CD8-positive, alpha-beta memory T cell (primary cell): Measurements from ENCODE around the gene RSKR. TPM values are rescaled to one million over a fixed set of nuclear protein-coding genes. Genes with fewer than 3 reads are reported as not detected.
A peak's percentile ranks its signal among the peaks of the same experiment; 100 is the strongest.
"Not testable (repeated sequence)": the region's sequence is repeated elsewhere in the genome, so short reads cannot be mapped to it uniquely, and the experiment has no call there.

Source experiments
- CTCF ChIA-PET: fragments of 350-600 bp; sonication (Branson Sonifier 250); formaldehyde crosslinking; loops from one replicate; lab custom pipeline; 2021; ENCODE audit warnings: antibody characterized with exemption; lab: Charles Lee
- POLR2A ChIA-PET: fragments of 350-600 bp; sonication (Branson Sonifier 250); formaldehyde crosslinking; loops from one replicate; lab custom pipeline; 2021; ENCODE audit warnings: antibody characterized with exemption; lab: Charles Lee
- DNase-seq, 5 donors: peaks; one replicate each; pipeline versions ENCODE4 v3.0.0 to v3.0.0-alpha.2; 2020 to 2022; ENCODE audit warnings: mixed read lengths in 1 of 5
- H3K27ac ChIP-seq: one replicate; pipeline ENCODE4 v1.7.0; 2013; ENCODE audit warnings: low read depth, mild to moderate bottlenecking, low read length, moderate library complexity
- H3K27me3 ChIP-seq: 2 replicates; pipeline ENCODE4 v1.7.0; 2013; ENCODE audit warnings: low read length, mild to moderate bottlenecking; ENCODE audit not compliant: insufficient read depth, poor library complexity, severe bottlenecking
- H3K36me3 ChIP-seq: 2 replicates; pipeline ENCODE4 v1.7.0; 2013; ENCODE audit warnings: mild to moderate bottlenecking, low read length, moderate library complexity; ENCODE audit not compliant: insufficient read depth
- H3K4me1 ChIP-seq: 2 replicates; pipeline ENCODE4 v1.7.0; 2013; ENCODE audit warnings: mild to moderate bottlenecking, low read length, moderate library complexity; ENCODE audit not compliant: insufficient read depth
- H3K4me3 ChIP-seq: 2 replicates; pipeline ENCODE4 v1.7.0; 2013; ENCODE audit warnings: mild to moderate bottlenecking, low read length
- H3K9me3 ChIP-seq: 2 replicates; pipeline ENCODE4 v1.7.0; 2013; ENCODE audit warnings: mild to moderate bottlenecking, low read length
- H3K27ac Mint-ChIP-seq, 8 donors: one replicate each; pipeline ENCODE4 v1.8.0; 2020 to 2021; ENCODE audit warnings: mixed read lengths in 8 of 8, mild to moderate bottlenecking in 6 of 8, inconsistent platforms in 3 of 8, moderate library complexity in 3 of 8
- H3K27me3 Mint-ChIP-seq, 2 donors: one replicate each; pipeline ENCODE4 v1.8.0; 2020 to 2021; ENCODE audit warnings: mixed read lengths in 2 of 2, mild to moderate bottlenecking in 1 of 2, moderate library complexity in 1 of 2
- H3K36me3 Mint-ChIP-seq, 3 donors: one replicate each; pipeline ENCODE4 v1.8.0; 2020 to 2021; ENCODE audit warnings: mixed read lengths in 3 of 3, inconsistent platforms in 1 of 3, mild to moderate bottlenecking in 1 of 3
- H3K4me1 Mint-ChIP-seq, 3 donors: one replicate each; pipeline ENCODE4 v1.8.0; 2020 to 2021; ENCODE audit warnings: mixed read lengths in 3 of 3, inconsistent platforms in 1 of 3, mild to moderate bottlenecking in 1 of 3
- H3K4me3 Mint-ChIP-seq, 7 donors: one replicate each; pipeline ENCODE4 v1.8.0; 2020 to 2021; ENCODE audit warnings: mixed read lengths in 7 of 7, mild to moderate bottlenecking in 6 of 7, moderate library complexity in 4 of 7, inconsistent platforms in 2 of 7
- H3K9me3 Mint-ChIP-seq, 5 donors: one replicate each; pipeline ENCODE4 v1.8.0; 2020 to 2022; ENCODE audit warnings: mixed read lengths in 5 of 5, mild to moderate bottlenecking in 3 of 5, moderate library complexity in 2 of 5, inconsistent platforms in 1 of 5
- polyA plus RNA-seq: library from polyadenylated mRNA; unstranded; fragments of 300-500 nt; fragmentation: Illumina TruSeq; gene quantifications from one replicate; pipeline ENCODE4 v1.2.3, GENCODE V29; 2021
- total RNA-seq, 2 experiments: library from RNA; stranded (reverse); gene quantifications; one replicate each; pipeline ENCODE4 v1.2.3, GENCODE V29; 2021

Gene RSKR
- total and polyA plus RNA-seq, 3 experiments from 2014 or later = 0.22 to 19.3 (median 18.4) TPM

GRCh38 chr17:28576758-28577465 is 37.1 kb downstream of the RSKR start, which contains the start of gene ALDOC:
Gene ALDOC (minus strand): TSS chr17:28576895. CDS start chr17:28575532, 1,363 bp downstream.
- POLR2A ChIA-PET = interaction anchor here (0.9 to 2.0 kb wide), 4 partner anchors 21 to 68 kb away, joined by 3 to 12 read pairs (median 6); partner anchors contain the start of gene BLTP2
- peaks cover 33% of the 10 kb centered on the region for H3K4me1 ChIP-seq
- DNase-seq = peak; percentile 96 to 99 (median 97)
- Mint-ChIP-seq H3K4me1 (peaks cover 28 to 41% (median 31%) of the 10 kb centered on the region in 3 donors), H3K9me3 (no peaks in the 10 kb centered on the region), H3K27me3 (no peaks in the 10 kb centered on the region), H3K27ac (peak within 1 kb of the TSS; percentile 40 to 94 (median 88)), H3K36me3 (peaks cover 0 to 2% (median 2%) of the 10 kb centered on the region in 3 donors), H3K4me3 (peak within 1 kb of the TSS; percentile 81 to 92 (median 83))
- H3K27ac ChIP-seq = peak within 1 kb of the TSS; percentile 55
- H3K36me3 ChIP-seq = no peaks in the 10 kb centered on the region
- CTCF ChIA-PET = interaction anchor here (0.9 to 1.6 kb wide), 2 partner anchors 14 to 17 kb away, joined by 3 to 4 read pairs; no protein-coding TSS in a partner anchor
- no peaks in the 10 kb centered on the region for H3K27me3 ChIP-seq
- peak within 1 kb of the TSS; percentile 42 for H3K4me3 ChIP-seq
- no peaks in the 10 kb centered on the region for H3K9me3 ChIP-seq

- H3K27me3 ChIP-seq, H3K9me3 ChIP-seq, H3K36me3 Mint-ChIP-seq, DNase-seq, H3K27me3 Mint-ChIP-seq, H3K9me3 Mint-ChIP-seq, H3K36me3 ChIP-seq: not testable (repeated sequence)
- Histone ChIP-seq H3K4me1 (peaks cover 37% of the 10 kb centered on the region), H3K27ac (peak overlapping the region; percentile 20), H3K4me3 (peak overlapping the region; percentile 30)
- H3K4me3 Mint-ChIP-seq = peak overlapping the region; percentile 81 to 92 (median 83)
- ChIA-PET CTCF (interaction anchor here (0.7 to 1.6 kb wide), 3 partner anchors 10 to 29 kb away, joined by 3 to 5 read pairs (median 4); no protein-coding TSS in a partner anchor), POLR2A (interaction anchor here (1.1 to 2.0 kb wide), 2 partner anchors 22 to 69 kb away, joined by 3 to 10 read pairs; partner anchors contain the start of gene BLTP2)
- H3K4me1 Mint-ChIP-seq = peaks cover 33 to 46% (median 35%) of the 10 kb centered on the region in 3 donors
- peak overlapping the region in 6 of 8 donors; percentile 67 to 94 (median 90) for H3K27ac Mint-ChIP-seq
These were observed 38.0 kb downstream of the RSKR start for GRCh38 chr17:28576016-28576415.

GRCh38 chr17:28575126-28575795 is 38.7 kb downstream of the RSKR start:
- Histone ChIP-seq H3K27me3 (no peaks in the 10 kb centered on the region), H3K27ac (no peak overlapping the region), H3K4me1 (peaks cover 41% of the 10 kb centered on the region), H3K36me3 (no peaks in the 10 kb centered on the region), H3K9me3 (no peaks in the 10 kb centered on the region), H3K4me3 (no peak overlapping the region)
- DNase-seq = no peak
- H3K27ac Mint-ChIP-seq = no peak overlapping the region
- CTCF ChIA-PET = interaction anchor here (0.7 to 1.6 kb wide), 3 partner anchors 9 to 28 kb away, joined by 3 to 5 read pairs (median 4); no protein-coding TSS in a partner anchor
- H3K36me3 Mint-ChIP-seq = peaks cover 0 to 12% (median 2%) of the 10 kb centered on the region in 3 donors
- peak overlapping the region in 1 of 7 donors; percentile 76 for H3K4me3 Mint-ChIP-seq
- no peaks in the 10 kb centered on the region for H3K9me3 Mint-ChIP-seq
- H3K27me3 Mint-ChIP-seq = no peaks in the 10 kb centered on the region
- peaks cover 38 to 53% (median 41%) of the 10 kb centered on the region in 3 donors for H3K4me1 Mint-ChIP-seq
- POLR2A ChIA-PET = interaction anchor here (2.0 kb wide), 1 partner anchor 23 kb away, joined by 10 read pairs; no protein-coding TSS in a partner anchor

GRCh38 chr17:28574526-28574925 is 39.5 kb downstream of the RSKR start:
- Mint-ChIP-seq H3K27ac (peak overlapping the region in 2 of 8 donors; percentile 32 to 92), H3K4me3 (peak overlapping the region in 3 of 7 donors; percentile 32 to 76 (median 54))
- no peak overlapping the region for H3K27ac ChIP-seq

GRCh38 chr17:28573966-28574480 is 40.0 kb downstream of the RSKR start:
- peaks cover 53% of the 10 kb centered on the region for H3K4me1 ChIP-seq
- H3K36me3 Mint-ChIP-seq = peaks cover 0 to 17% (median 4%) of the 10 kb centered on the region in 3 donors
- no peaks in the 10 kb centered on the region for H3K9me3 Mint-ChIP-seq
- H3K4me3 ChIP-seq = no peak overlapping the region
- no peaks in the 10 kb centered on the region for H3K27me3 Mint-ChIP-seq
- peak overlapping the region in 1 of 8 donors; percentile 32 for H3K27ac Mint-ChIP-seq
- H3K27me3 ChIP-seq = no peaks in the 10 kb centered on the region
- H3K9me3 ChIP-seq = no peaks in the 10 kb centered on the region
- H3K4me1 Mint-ChIP-seq = peaks cover 49 to 65% (median 50%) of the 10 kb centered on the region in 3 donors
- no peaks in the 10 kb centered on the region for H3K36me3 ChIP-seq
- no peak for DNase-seq
- no peak overlapping the region for H3K27ac ChIP-seq
- ChIA-PET CTCF (no interaction called here), POLR2A (interaction anchor here (3.8 kb wide), 1 partner anchor 26 kb away, joined by 39 read pairs; the partner anchor contains the start of gene SPAG5)
- peak overlapping the region in 3 of 7 donors; percentile 32 to 76 (median 54) for H3K4me3 Mint-ChIP-seq

More at GRCh38 chr17:28574526-28574925, 39.5 kb downstream of the RSKR start:
- H3K4me1 Mint-ChIP-seq = peaks cover 45 to 60% (median 48%) of the 10 kb centered on the region in 3 donors
- CTCF ChIA-PET = no interaction called here
- H3K27me3 Mint-ChIP-seq = no peaks in the 10 kb centered on the region
- H3K9me3 Mint-ChIP-seq = no peaks in the 10 kb centered on the region
- peaks cover 0 to 16% (median 3%) of the 10 kb centered on the region in 3 donors for H3K36me3 Mint-ChIP-seq
- no peak for DNase-seq
- peaks cover 48% of the 10 kb centered on the region for H3K4me1 ChIP-seq
- POLR2A ChIA-PET = no interaction called here
- H3K27me3 ChIP-seq = no peaks in the 10 kb centered on the region
- no peak overlapping the region for H3K4me3 ChIP-seq
- no peaks in the 10 kb centered on the region for H3K36me3 ChIP-seq
- H3K9me3 ChIP-seq = no peaks in the 10 kb centered on the region

- no peaks in the 10 kb centered on the region for H3K9me3 Mint-ChIP-seq
- peak overlapping the region in 1 of 8 donors; percentile 32 for H3K27ac Mint-ChIP-seq
- H3K27me3 ChIP-seq = no peaks in the 10 kb centered on the region
- peaks cover 0 to 18% (median 4%) of the 10 kb centered on the region in 3 donors for H3K36me3 Mint-ChIP-seq
- CTCF ChIA-PET = no interaction called here
- no peak overlapping the region for H3K4me3 ChIP-seq
- POLR2A ChIA-PET = interaction anchor here (3.8 kb wide), 1 partner anchor 27 kb away, joined by 39 read pairs; the partner anchor contains the start of gene SPAG5
- peaks cover 51 to 69% (median 52%) of the 10 kb centered on the region in 3 donors for H3K4me1 Mint-ChIP-seq
- H3K27me3 Mint-ChIP-seq = no peaks in the 10 kb centered on the region
- H3K36me3 ChIP-seq = no peaks in the 10 kb centered on the region
- DNase-seq = no peak
- H3K4me1 ChIP-seq = peaks cover 53% of the 10 kb centered on the region
- H3K4me3 Mint-ChIP-seq = peak overlapping the region in 2 of 7 donors; percentile 52 to 98
- no peaks in the 10 kb centered on the region for H3K9me3 ChIP-seq
- H3K27ac ChIP-seq = no peak overlapping the region
These were observed 40.5 kb downstream of the RSKR start for GRCh38 chr17:28573521-28573920.

GRCh38 chr17:28573040-28573380 is 41.0 kb downstream of the RSKR start:
- H3K27me3 Mint-ChIP-seq = no peaks in the 10 kb centered on the region
- POLR2A ChIA-PET = interaction anchor here (3.8 kb wide), 1 partner anchor 27 kb away, joined by 39 read pairs; the partner anchor contains the start of gene SPAG5
- no peak overlapping the region for H3K4me3 ChIP-seq

More at GRCh38 chr17:28573040-28573380, 41.0 kb downstream of the RSKR start:
- H3K27ac Mint-ChIP-seq = peak overlapping the region in 6 of 8 donors; percentile 30 to 96 (median 92)
- H3K36me3 ChIP-seq = no peaks in the 10 kb centered on the region
- no peak overlapping the region for H3K27ac ChIP-seq
- no peak for DNase-seq
- H3K9me3 ChIP-seq = no peaks in the 10 kb centered on the region
- H3K4me3 Mint-ChIP-seq = peak overlapping the region in 5 of 7 donors; percentile 47 to 98 (median 97)
- CTCF ChIA-PET = interaction anchor here (3.3 kb wide), 1 partner anchor 21 kb away, joined by 13 read pairs; the partner anchor contains the start of gene UNC119
- H3K4me1 Mint-ChIP-seq = peaks cover 55 to 74% (median 57%) of the 10 kb centered on the region in 3 donors
- H3K27me3 ChIP-seq = no peaks in the 10 kb centered on the region
- peaks cover 0 to 22% (median 6%) of the 10 kb centered on the region in 3 donors for H3K36me3 Mint-ChIP-seq
- no peaks in the 10 kb centered on the region for H3K9me3 Mint-ChIP-seq
- H3K4me1 ChIP-seq = peaks cover 53% of the 10 kb centered on the region
